ENCODE results near the gene HECTD1.
"Not testable (repeated sequence)": the region's sequence is repeated elsewhere in the genome, so short reads cannot be mapped to it uniquely, and the experiment has no call there.

Gene HECTD1

DNA sequence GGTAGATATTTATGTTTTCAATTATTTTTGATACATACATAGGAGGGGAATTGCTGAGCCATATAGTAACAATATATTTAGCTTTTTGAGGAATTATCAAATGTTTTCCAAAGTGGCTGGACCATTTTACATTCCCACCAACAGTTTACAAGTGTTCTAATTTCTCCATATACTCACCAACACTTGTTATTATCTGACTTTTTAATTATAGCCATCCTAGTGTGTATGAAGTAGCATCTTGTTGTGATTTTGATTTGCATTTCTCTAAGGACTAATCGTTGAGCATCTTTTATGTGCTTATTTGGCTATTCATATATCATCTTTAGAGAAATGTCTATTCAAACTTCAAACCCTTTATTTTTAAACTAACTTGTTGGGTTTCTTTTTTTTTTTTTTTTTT, 17.2 kb upstream of the HECTD1 start:
- DNase-seq (ENCODE audit: low spot score) = no peak

DNA sequence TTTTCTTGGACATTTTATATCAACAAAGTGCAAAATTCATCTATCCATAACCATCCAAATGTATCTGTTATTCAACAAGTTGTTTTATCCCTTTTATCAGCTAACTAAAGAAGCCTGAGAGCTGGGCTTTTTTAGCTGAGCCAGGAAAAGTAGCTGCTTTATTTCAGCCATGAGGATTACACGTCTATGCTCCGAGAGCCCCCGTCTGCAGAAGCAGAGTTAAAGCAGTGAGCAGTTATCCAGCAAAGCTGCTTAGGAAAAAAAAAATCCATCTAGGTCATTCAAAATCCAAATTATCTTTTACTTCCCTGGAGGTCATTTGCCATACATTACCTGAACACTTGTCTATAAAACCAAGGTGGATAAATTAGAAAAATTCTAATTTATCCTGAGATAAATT, 15.7 kb upstream of the HECTD1 start:
- no peak for DNase-seq (ENCODE audit: low spot score)

DNA sequence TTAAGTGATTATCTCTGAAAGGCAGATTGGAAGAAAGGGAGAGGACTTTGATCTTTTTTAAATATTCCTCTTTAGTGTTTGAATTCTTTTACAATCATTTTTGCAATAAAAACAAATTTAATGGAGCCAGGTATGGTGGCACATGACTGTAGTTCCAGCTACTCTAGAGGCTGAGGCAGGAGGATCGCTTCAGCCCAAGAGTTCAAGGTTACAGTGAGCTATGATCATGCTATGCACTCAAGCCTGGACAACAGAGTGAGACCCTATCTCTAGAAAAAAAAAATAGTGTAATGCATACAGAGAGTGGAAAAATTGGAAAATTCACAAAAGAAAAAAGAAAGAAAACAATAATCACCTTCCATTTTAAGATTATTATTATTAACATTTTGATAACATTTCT, 15.2 kb upstream of the HECTD1 start:
- no peak for DNase-seq (ENCODE audit: low spot score)

DNA sequence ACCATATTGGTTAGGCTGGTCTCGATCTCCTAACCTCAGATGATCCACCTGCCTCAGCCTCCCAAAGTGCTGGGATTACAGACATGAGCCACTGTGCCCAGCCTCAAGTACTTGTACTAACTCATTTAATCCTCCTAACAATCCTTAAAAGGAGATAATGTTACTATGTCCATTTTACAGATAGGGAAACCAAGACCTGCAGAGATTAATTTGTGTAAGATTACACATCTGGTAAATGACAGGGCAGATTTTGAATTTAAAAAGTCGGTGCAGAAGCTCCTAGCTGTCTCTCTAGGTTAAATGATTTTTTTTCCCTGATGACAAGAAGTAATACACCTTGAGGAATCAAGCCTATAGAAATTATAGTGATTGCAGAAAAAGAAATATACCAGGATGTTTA, 13.7 kb upstream of the HECTD1 start:
- DNase-seq (ENCODE audit: low spot score) = no peak

DNA sequence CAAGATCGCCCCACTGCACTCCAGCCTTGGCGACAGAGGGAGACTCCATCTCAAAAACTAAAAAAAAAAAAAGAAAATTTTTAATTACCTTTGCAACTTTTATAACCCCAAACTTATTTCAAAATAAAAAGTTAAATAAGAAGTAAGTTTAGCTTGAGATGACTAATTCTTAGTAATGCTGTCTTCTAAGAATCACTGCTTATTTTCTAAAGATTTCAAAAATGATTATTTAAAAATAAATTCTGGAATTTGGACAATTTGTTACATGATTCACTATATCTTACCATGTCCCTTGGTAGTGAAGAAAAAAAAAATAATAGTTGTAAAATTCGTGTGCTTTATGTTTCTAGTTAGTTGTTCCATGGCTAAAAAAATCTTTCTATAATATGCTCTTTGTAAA, 11.6 kb upstream of the HECTD1 start:
- DNase-seq (ENCODE audit: low spot score) = no peak

DNA sequence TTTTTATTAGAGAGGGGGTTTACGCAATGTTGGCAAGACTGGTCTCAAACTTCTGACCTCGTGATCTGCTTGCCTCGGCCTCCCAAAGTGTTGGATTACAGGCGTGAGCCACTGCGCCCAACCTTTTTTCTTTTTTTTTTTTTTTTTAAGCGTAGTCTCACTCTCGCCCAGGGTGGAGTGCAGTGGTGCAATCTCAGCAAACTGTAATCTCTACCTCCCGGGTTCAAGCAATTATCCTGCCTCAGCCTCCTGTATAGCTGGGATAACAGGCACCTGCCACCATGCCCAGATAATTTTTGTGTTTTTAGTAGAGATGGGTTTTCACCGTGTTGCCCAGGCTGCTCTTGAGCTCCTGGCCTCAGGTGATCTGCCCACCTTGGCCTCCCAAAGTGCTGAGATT, 8.8 kb upstream of the HECTD1 start:
- no peak for DNase-seq (ENCODE audit: low spot score)

DNA sequence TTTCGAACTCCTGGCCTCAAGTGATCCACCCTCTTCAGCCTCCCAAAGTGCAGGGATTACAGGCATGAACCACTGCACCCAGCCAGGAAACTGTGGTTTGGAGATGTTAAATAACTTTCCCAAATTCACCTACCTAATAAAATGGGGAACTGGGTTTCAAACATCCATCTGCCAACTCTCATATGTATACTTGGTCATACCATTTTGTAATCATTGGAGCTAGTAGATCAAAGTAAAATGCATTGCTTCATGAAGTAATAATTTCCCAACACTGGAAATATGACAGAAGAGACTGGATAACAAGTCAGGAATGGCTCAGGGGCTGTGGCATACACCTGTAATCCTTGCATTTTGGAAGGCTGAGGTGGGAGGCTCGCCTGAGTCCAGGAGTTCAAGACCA, 5.3 kb upstream of the HECTD1 start:
- DNase-seq (ENCODE audit: low spot score) = no peak

DNA sequence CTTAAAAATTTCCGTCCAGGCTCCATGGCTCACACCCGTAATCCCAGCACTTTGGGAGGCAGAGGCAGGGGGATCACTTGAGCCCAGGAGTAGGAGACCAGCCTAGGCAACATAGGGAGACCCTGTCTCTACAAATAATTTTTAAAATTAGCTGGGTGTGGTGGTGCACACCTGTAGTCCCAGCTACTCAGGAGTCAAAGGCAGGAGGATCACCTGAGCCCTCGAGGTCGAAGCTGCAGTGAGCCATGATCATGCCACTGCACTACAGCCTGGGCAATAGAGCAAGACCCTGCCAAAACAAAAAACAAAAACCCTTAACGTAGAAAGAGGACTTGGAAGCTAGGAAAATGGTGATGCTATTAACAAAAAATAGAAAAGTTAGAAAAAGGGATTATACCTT, 2.0 kb upstream of the HECTD1 start:
- no peak for DNase-seq (ENCODE audit: low spot score)

DNA sequence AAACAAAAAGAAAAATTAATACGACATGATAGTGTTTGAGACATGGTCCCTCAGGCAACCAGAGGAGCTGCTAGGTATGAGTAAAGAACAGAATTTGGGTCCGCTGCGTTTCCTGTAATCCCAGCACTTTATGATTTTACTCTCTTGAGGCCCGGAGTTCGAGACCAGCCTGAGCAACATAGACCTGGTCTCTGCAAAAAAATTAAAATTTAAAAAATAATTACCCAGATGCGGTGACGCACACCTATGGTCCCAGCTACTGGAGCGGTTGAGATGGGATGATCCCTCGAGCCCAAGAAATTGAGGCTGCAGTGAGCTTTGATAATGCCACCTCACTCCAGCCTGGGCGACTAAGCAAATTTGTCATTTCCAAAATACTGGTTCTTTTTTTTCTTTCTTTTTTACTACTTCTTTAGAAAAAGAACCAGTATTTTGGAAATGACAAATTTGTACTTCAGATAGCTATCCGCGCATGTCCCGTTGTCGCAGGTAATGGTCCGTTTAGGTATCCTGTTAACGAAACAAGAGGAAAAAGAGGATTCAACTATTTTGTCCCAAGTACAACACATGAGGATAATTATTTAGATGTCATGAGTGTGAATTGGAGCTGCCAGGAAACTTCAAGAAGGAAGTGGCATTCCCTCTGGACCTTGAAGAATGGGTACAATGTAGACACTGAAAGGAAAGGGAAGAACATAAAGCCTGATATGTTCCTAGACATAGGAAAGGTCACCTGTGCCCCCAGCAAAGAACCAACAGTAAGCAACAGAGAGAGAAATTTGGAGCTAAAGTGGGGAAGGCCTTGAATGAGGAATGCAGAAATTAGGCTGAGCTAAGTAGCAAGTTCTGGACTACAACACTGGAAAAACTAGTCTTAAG, 1.2 kb upstream of the HECTD1 start:
- DNase-seq (ENCODE audit: low spot score) = no peak

DNA sequence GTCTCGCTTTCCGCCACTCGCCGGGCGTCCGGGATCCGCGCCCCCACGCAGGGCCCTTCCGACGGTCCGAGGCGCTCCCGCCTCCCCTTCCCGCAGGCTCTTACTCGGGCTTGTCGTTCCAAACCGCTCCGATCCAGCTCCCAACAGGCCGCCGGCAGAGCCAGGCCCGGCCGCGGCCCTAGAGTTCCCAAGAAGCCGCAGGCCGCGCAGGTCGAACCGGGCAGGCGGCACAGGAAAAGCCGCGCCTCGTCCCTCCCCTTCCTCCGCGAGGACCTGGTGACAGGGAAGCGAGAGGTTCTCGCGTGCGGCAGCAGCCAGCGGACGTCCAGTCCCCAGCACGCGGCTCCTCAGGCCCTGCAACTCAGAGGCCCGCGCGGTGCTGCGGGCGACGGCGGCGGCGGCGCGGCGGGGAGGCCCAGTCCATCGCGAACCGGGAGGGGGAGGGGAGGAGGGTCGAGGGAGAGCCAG, 272 bp downstream of the HECTD1 start:
- DNase-seq (ENCODE audit: low spot score) = no peak

DNA sequence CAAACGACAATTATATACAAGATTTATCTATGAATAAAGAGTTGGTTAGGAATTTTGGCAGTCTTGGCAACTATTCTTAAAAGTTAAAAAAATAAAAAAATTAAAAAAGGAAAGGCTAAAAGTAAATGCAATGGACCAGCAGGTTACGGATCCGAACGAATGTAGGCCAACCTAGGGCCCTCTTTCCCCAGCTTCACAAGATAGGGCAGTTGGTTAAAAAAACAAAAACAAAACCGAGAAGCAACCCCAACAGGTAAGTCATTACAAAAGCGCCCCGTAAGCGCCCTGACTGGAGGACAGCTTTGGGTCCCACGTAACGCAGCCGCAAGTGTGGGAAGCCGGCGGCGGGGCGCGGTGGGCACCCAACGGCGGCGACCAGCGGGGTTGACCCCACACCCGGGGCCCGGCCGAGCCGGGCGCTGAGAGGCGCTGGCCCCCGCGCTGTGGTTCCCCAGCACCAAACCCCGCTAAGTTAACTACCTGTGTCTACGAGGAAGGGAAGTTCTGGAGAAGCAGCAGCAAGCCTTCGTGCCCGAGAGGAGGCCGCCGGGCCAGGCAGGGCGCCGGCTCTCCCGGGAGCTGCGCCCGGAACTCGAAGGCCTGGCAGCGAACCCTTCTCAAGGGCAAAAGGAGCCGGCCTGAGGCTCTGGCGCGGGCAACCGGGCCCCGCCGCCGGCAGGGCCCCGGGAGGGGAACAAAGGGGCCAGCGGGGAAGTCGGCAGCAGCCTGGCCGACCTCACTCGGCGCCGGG, 882 bp downstream of the HECTD1 start:
- DNase-seq (ENCODE audit: low spot score) = peak; percentile 47

DNA sequence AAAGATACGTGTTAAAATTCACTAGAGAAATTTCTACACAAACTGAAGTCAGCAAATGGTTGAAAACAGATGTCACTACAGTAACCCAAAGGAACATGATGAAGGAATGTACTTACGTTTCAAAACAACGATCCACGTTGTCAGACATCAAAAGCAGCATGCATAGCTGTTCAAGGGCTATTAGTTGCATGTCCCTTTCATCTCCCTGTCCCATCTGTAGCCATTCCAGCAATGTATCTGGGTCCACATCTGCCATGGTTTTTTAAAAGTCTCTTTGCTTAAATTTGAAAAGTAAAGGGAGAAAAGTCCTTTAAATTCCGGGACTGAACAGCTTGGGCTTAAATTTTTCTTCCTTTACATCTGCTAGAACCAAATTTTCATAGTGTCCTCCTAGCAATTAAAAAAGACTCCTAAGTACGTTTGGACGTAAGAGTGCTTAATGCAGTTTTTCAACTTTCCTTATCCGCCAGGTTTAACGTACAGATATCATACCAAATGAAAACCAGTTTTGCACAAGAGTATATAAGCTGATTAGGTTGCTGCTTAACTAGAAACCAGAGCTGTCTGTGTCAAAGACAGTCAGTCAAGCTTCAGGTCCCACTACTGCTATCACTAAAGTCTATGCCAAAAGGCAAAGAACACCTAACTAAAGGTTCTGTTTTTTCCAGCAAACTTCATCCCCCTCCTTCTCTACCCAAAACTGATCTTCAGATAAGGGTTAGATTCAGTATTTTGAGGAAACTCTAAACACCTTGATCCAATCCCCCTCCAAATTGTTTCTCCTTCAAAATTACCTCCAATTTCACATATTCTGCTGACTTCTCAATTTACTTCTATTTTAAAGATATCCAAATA, 1.7 kb downstream of the HECTD1 start:
- peak; percentile 58 for DNase-seq (ENCODE audit: low spot score)

DNA sequence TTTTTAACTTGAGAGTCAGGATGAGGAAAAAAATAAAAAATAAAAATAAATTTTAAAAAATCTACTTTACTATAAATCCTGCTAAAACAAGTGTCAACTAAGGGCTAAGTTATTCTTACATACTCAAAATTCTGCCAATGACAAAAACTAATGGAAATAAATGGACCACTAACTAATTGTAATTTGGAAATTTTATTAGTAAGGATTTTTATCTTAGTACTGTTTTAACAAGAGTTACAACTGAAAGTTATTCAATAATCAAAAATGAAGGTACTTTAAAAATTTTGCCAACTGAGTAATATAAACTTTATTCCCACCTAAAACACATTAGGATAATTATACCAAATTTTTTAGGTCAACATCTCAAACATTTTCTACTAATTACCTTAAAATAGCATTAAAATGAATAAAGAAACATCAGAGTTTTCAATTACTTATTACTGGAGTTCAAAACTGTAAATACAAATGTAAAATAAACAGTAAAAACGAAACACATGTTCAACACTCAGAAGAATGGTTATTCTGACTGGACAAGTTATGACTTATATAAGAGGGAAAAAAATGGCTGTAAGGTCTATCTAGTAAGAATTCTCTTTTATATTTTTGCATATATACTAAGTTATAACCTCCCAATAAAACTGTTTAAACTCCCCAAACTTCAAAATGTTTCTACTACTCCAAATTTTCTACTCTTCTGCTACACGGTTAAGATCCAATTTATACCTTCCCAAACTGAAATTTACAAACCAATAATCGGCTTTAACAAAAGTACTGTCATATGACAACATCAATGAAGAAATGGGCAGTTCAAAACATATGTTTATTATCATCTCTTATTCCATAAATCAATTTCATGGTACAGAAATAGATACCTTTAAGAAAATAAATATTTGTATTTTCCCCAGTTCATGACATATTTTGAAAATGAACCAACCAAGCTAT, 2.7 kb downstream of the HECTD1 start:
- no peak for DNase-seq (ENCODE audit: low spot score)

DNA sequence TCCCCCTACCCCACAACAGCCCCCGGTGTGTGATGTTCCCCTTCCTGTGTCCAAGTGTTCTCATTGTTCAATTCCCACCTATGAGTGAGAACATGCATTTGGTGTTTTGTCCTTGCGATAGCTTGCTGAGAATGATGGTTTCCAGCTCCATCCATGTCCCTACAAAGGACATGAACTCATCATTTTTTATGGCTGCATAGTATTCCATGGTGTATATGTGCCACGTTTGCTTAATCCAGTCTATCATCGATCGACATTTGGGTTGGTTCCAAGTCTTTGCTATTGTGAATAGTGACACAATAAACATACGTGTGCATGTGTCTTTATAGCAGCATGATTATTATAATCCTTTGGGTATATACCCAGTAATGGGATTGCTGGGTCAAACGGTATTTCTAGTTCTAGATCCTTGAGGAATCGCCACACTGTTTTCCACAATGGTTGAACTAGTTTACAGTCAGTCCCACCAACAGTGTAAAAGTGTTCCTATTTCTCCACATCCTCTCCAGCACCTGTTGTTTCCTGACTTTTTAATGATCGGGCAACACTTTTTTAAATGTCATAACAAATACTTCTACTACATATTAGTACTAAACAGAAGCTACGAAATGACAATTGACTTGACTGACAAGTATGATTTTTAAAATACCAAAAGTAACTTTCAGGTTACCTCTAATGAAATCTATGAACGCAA, 3.5 kb downstream of the HECTD1 start:
- DNase-seq (ENCODE audit: low spot score) = not testable (repeated sequence)

DNA sequence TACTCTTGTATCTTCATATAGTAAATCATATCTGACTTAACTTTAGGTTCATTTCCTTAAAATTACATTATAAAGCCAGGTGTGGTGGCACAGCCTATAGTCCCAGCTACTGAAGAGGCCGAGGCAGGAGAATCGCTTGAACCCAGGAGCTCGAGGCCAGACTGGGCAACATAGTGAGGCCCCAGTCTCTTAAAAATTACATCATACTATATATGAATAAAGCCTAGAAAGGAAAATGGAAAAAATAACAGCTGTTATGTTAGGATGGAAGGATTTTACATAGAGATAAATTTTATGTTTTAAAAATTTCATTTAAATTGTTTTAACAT, 4.2 kb downstream of the HECTD1 start:
- DNase-seq (ENCODE audit: low spot score) = no peak

DNA sequence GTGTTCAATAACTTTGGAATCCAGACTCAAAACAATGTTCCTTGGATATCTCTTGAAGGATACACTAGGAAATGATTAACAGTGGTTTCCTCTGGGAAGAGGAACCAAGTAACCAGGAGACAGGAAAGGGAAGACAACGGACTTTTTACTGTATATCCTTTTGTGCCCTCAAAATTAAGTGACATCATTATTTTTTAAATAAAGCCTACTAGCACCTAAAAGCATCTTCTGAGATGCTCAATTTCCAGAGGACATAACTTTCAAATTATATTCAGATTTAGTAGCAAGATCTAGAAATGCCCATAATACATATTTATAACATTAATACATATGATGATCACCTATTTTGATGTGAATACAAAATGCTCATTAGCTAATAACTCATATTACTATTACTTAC, 6.5 kb downstream of the HECTD1 start:
- no peak for DNase-seq (ENCODE audit: low spot score)

DNA sequence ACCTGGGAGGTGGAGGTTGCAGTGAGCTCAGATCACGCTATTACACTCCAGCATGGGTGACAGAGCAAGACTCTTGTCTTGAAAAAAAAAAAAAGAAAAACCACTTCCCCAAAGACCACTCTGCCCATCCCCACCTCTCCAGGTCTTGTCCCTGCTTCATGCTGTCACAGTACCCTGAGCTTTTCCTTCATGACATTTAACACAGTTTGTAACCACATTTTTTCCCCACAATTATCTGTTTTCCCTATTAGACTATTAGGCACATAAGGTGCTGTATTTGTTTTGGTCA, 6.9 kb downstream of the HECTD1 start:
- no peak for DNase-seq (ENCODE audit: low spot score)

DNA sequence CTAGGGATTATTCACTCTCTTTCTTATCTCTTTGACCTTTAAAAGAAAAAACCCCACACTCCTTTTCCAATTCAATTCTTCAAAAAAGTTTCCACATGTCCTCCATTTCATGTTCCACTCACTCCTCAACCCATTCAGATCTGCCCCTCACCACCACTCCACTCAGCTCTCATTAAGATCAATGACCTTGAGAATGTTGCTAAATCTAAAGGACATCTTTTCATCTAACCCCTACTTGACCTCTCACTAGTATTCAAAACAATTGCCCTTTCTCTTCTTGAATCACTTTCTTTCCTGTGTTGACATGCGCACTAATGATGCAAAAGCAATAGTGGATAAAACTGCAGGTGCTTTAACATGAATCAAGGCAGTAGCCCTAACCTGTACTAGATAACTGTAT, 9.9 kb downstream of the HECTD1 start:
- no peak for DNase-seq (ENCODE audit: low spot score)

DNA sequence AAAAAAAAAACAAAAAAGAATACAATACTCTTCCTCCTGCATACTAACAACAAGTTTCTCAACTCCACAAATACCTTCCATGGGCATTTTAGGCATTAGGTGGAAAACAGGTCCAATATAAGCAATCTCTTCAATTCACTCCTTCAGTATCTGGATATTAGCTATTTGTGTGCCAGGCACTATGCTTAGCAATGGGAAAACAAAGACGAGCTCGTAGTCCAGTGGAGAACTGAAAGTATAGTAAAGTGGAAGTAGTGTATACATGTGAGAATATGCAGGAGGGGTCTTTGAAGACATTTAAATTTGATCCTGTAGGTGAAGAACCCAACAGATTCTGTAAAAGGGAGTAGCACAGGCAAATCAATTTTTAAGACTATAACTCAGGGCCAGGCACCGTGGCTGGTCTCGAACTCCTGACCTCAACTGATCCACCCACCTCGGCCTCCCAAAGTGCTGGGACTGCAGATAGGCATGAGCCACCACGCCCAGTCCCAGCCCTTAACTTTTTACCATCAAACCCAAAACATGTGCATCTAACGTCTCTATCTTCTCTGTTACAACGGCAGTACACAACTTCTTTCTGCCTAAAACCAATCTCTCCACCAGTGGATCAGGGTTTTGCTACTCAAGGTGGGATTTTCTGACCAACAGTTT, 10.6 kb downstream of the HECTD1 start:
- DNase-seq (ENCODE audit: low spot score) = no peak

DNA sequence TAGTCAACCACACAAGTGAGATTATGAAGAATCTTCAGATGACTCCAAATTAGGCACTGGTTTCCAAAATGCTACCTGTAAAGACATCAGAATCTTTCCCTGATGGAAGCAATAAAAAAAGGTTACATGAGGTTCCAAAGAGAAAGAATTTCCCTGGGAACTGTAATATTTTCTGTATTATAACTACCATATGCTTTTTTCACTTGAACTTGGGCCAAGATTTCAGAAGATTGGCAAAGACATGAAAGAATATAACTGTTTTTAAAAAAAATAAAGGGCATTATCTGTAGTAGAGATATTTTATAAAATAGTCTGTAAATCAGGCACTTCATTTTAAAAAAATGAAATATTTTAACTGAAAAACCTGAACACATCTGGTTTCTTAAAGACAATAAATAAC, 12.9 kb downstream of the HECTD1 start:
- DNase-seq (ENCODE audit: low spot score) = no peak

DNA sequence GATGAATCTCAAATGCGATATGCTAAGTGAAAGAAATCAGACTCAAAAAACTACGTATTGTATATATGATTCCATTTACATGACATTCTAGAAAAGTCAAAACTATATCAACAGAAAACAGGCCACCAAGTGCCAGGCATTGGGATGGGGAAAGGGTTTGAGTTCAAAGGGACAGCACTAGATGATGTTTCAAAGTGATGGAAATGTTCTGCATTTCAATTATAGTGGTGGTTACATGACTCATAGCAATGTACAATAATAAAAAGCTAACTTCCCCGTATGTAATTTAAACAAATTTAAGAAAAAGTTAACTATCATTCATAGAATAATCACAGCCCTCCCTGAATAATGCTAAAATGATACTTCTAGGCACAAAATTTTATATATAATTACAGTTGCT, 13.5 kb downstream of the HECTD1 start:
- no peak for DNase-seq (ENCODE audit: low spot score)

Data from GM03348 (cell line).